HEK293T (cell line): ENCODE results near the gene AGMO.

Experiments used
- CTCF ChIA-PET: fragments of 350-600 bp; formaldehyde crosslinking; extraction: SDS; loops from one replicate; lab custom pipeline; 2021; ENCODE audit warnings: antibody characterized with exemption, inconsistent platforms; lab: Yijun Ruan, JAX
- POLR2A ChIA-PET: fragments of 350-600 bp; formaldehyde crosslinking; extraction: SDS; loops from one replicate; lab custom pipeline; 2020; ENCODE audit warnings: antibody characterized with exemption, inconsistent platforms; lab: Yijun Ruan, JAX
- DNase-seq: peaks from one replicate; pipeline ENCODE4 v3.0.0; 2012; ENCODE audit warnings: mixed read lengths; ENCODE audit errors: extremely low spot score
- ARNT ChIP-seq: fragments of 450-650 bp; IDR thresholded peaks from 2 replicates; pipeline ENCODE4 v1.6.1; 2017; ENCODE audit warnings: mild to moderate bottlenecking
- BHLHE40 ChIP-seq: fragments of 450-650 bp; IDR thresholded peaks from 2 replicates; pipeline ENCODE4 v1.6.1; 2016; ENCODE audit warnings: mild to moderate bottlenecking, moderate library complexity, borderline replicate concordance
- CTBP1 ChIP-seq: fragments of 450-650 bp; IDR thresholded peaks from 2 replicates; pipeline ENCODE4 v1.6.1; 2016; ENCODE audit warnings: borderline replicate concordance
- ELF4 ChIP-seq: fragments of 450-650 bp; IDR thresholded peaks from 2 replicates; pipeline ENCODE4 v1.6.1; 2017; ENCODE audit warnings: antibody characterized with exemption
- FOXA1 ChIP-seq: fragments of 450-650 bp; IDR thresholded peaks from 2 replicates; pipeline ENCODE4 v1.6.1; 2016; ENCODE audit warnings: mild to moderate bottlenecking
- FOXK2 ChIP-seq: fragments of 450-650 bp; IDR thresholded peaks from 2 replicates; pipeline ENCODE4 v1.6.1; 2016; ENCODE audit warnings: mild to moderate bottlenecking
- FOXM1 ChIP-seq: fragments of 450-650 bp; IDR thresholded peaks from 2 replicates; pipeline ENCODE4 v1.6.1; 2017; ENCODE audit warnings: mild to moderate bottlenecking, borderline replicate concordance
- HDGF ChIP-seq: fragments of 450-650 bp; IDR thresholded peaks from 2 replicates; pipeline ENCODE4 v1.6.1; 2017; ENCODE audit warnings: antibody characterized with exemption, borderline replicate concordance
- L3MBTL2 ChIP-seq: fragments of 450-650 bp; conservative IDR thresholded peaks from 2 replicates; pipeline ENCODE4 v1.6.1; 2016; ENCODE audit warnings: mild to moderate bottlenecking
- LEF1 ChIP-seq: fragments of 450-650 bp; IDR thresholded peaks from 2 replicates; pipeline ENCODE4 v1.6.1; 2017; ENCODE audit warnings: mild to moderate bottlenecking, borderline replicate concordance
- NFRKB ChIP-seq: fragments of 450-650 bp; IDR thresholded peaks from 2 replicates; pipeline ENCODE4 v1.6.1; 2016; ENCODE audit warnings: mild to moderate bottlenecking, moderate library complexity
- SP1 ChIP-seq: fragments of 450-650 bp; IDR thresholded peaks from 2 replicates; pipeline ENCODE4 v1.6.1; 2017
- SUZ12 ChIP-seq: fragments of 450-650 bp; IDR thresholded peaks from 2 replicates; pipeline ENCODE4 v1.6.1; 2016; ENCODE audit warnings: mild to moderate bottlenecking
- TARDBP ChIP-seq: fragments of 450-650 bp; IDR thresholded peaks from 2 replicates; pipeline ENCODE4 v1.6.1; 2016
- ZNF384 ChIP-seq: fragments of 450-650 bp; IDR thresholded peaks from 2 replicates; pipeline ENCODE4 v1.6.1; 2016
- TF ChIP-seq, protein P1 (sequence below): fragments of 450-650 bp; IDR thresholded peaks from 2 replicates; pipeline ENCODE4 v1.6.1; 2016

Gene AGMO

DNA sequence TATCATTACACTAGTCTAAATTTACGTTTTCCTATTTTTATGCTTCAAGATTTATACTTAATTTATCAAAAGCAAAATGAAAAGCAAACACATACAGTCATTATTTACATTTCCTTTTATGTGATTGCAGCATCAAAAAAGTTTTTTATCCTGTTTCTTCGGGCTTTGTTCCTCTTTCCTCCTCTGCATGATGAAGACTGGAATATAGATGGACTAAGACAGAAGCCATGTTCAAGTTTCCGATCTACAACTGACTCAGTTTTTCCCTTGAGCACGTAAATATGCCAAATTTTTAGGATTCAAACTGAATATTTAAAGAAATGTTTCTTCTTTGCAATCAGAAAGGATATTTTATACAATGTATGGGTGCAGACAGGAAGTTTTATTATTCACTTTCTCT is 385.7 kb downstream of the AGMO start:
- POLR2A ChIA-PET, result no interaction called here
- TF ChIP-seq FOXA1 (no peak), TARDBP (no peak), FOXM1 (no peak), BHLHE40 (no peak), HDGF (no peak), CTBP1 (no peak)
- CTCF ChIA-PET, result no interaction called here
- DNase-seq, result no peak

GRCh38 chr7:15175152-15175551 is 386.7 kb downstream of the AGMO start:
- ChIA-PET POLR2A (no interaction called here), CTCF (no interaction called here)
- DNase-seq, result no peak
- TF ChIP-seq HDGF (no peak), ARNT (no peak), FOXA1 (no peak), ELF4 (no peak), CTBP1 (no peak), FOXM1 (no peak), NFRKB (no peak), SUZ12 (no peak), SP1 (no peak), FOXK2 (no peak), ZNF384 (no peak)

DNA sequence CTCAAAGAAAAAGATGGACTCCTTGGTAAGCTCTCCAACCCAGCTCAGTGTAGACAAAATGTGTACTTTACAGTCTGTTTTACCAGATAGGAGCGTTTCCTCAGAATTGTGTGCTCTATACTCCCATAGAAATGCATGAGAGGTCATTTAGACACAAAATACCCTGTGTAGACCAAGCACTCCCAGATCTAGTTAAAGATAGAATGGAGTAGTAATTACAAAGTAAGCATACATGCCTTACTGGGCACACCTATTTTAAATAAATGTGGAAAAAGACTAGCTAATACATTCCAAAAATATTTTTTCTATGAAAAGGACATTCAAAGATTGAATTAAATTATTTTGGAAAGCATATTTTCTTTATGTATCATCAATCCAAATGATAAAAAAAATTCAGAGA is 387.3 kb downstream of the AGMO start:
- DNase-seq, result no peak
- ChIA-PET CTCF (no interaction called here), POLR2A (no interaction called here)
- no peak for TF ChIP-seq FOXM1
- TF ChIP-seq SP1, result no peak
- TF ChIP-seq ELF4, result no peak
- no peak for TF ChIP-seq HDGF
- TF ChIP-seq FOXA1, result no peak
- TF ChIP-seq SUZ12, result no peak
- no peak for TF ChIP-seq FOXK2
- TF ChIP-seq TARDBP, result no peak
- TF ChIP-seq L3MBTL2, result no peak
- TF ChIP-seq, protein P1, sequence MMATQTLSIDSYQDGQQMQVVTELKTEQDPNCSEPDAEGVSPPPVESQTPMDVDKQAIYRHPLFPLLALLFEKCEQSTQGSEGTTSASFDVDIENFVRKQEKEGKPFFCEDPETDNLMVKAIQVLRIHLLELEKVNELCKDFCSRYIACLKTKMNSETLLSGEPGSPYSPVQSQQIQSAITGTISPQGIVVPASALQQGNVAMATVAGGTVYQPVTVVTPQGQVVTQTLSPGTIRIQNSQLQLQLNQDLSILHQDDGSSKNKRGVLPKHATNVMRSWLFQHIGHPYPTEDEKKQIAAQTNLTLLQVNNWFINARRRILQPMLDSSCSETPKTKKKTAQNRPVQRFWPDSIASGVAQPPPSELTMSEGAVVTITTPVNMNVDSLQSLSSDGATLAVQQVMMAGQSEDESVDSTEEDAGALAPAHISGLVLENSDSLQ, result no peak
- no peak for TF ChIP-seq NFRKB
- no peak for TF ChIP-seq BHLHE40
- TF ChIP-seq ARNT, result no peak
- TF ChIP-seq CTBP1, result no peak
- no peak for TF ChIP-seq ZNF384
- no peak for TF ChIP-seq LEF1

GRCh38 chr7:15168489-15168888 is 393.3 kb downstream of the AGMO start:
- ChIA-PET CTCF (no interaction called here), POLR2A (no interaction called here)
- DNase-seq, result no peak
- TF ChIP-seq ZNF384 (no peak), SP1 (no peak), LEF1 (no peak), CTBP1 (no peak), FOXM1 (no peak), TARDBP (no peak), SUZ12 (no peak), ELF4 (no peak), BHLHE40 (no peak), FOXK2 (no peak), NFRKB (no peak), ARNT (no peak), HDGF (no peak)
- TF ChIP-seq, protein P1, result no peak

- DNase-seq, result no peak
- POLR2A ChIA-PET, result no interaction called here
- no peak for TF ChIP-seq HDGF
- no peak for TF ChIP-seq NFRKB
- TF ChIP-seq L3MBTL2, result no peak
- TF ChIP-seq BHLHE40, result no peak
- TF ChIP-seq, protein P1, result no peak
- CTCF ChIA-PET, result no interaction called here
Observed at GRCh38 chr7:15167912-15168311, 393.9 kb downstream of the AGMO start.

GRCh38 chr7:15166620-15167019 is 395.2 kb downstream of the AGMO start:
- CTCF ChIA-PET, result no interaction called here
- TF ChIP-seq FOXM1 (no peak), SUZ12 (no peak), L3MBTL2 (no peak), BHLHE40 (no peak), HDGF (no peak), ZNF384 (no peak), CTBP1 (no peak), ELF4 (no peak), ARNT (no peak), LEF1 (no peak), FOXA1 (no peak), SP1 (no peak), NFRKB (no peak)
- TF ChIP-seq, protein P1, result no peak
- no peak for DNase-seq
- POLR2A ChIA-PET, result no interaction called here
